UCSD-AML1 (cell line): ENCODE results near the gene SSR1.
"Not testable (repeated sequence)": the region's sequence is repeated elsewhere in the genome, so short reads cannot be mapped to it uniquely, and the experiment has no call there.

Experiments used
- DNase-seq: peaks from one replicate; lab custom pipeline; 2025; ENCODE audit not compliant: unreplicated experiment; lab: John Stamatoyannopoulos, UW

The SSR1 gene

GRCh38 chr6:7282097-7282906, 30.7 kb downstream of the SSR1 start:
- no peak for DNase-seq

- no peak for DNase-seq
These were observed 36.8 kb downstream of the SSR1 start for GRCh38 chr6:7276199-7276524.

- not testable (repeated sequence) for DNase-seq
These were observed 38.5 kb downstream of the SSR1 start for GRCh38 chr6:7274525-7274924.

GRCh38 chr6:7273709-7274108, 39.3 kb downstream of the SSR1 start:
- no peak for DNase-seq

GRCh38 chr6:7271205-7271534, 41.8 kb downstream of the SSR1 start:
- no peak for DNase-seq

GRCh38 chr6:7270320-7271204, 42.4 kb downstream of the SSR1 start:
- DNase-seq = no peak

- no peak for DNase-seq
These were observed 43.2 kb downstream of the SSR1 start for GRCh38 chr6:7269816-7270215.

GRCh38 chr6:7268816-7269555, 44.0 kb downstream of the SSR1 start:
- no peak for DNase-seq

- DNase-seq = no peak
These were observed 44.6 kb downstream of the SSR1 start for GRCh38 chr6:7268362-7268761.

GRCh38 chr6:7267466-7268091, 45.4 kb downstream of the SSR1 start:
- DNase-seq = no peak

GRCh38 chr6:7267071-7267465, 45.9 kb downstream of the SSR1 start:
- DNase-seq = no peak

- not testable (repeated sequence) for DNase-seq
These were observed 47.6 kb downstream of the SSR1 start for GRCh38 chr6:7265385-7265726.

GRCh38 chr6:7264686-7265384, 48.2 kb downstream of the SSR1 start:
- DNase-seq = no peak

GRCh38 chr6:7264041-7264440, 49.0 kb downstream of the SSR1 start:
- no peak for DNase-seq

- DNase-seq = not testable (repeated sequence)
These were observed 49.5 kb downstream of the SSR1 start for GRCh38 chr6:7263519-7263805.

GRCh38 chr6:7262746-7263518, 50.1 kb downstream of the SSR1 start:
- DNase-seq = no peak

GRCh38 chr6:7261852-7262461, 51.0 kb downstream of the SSR1 start:
- DNase-seq = no peak

GRCh38 chr6:7261032-7261841, 51.8 kb downstream of the SSR1 start:
- DNase-seq = peak; percentile 89
